GM18502 (cell line): ENCODE measurements around the gene LYPD6B.

Experiments
- ATAC-seq: cut with Tn5 transposase; IDR thresholded peaks from one replicate; pipeline ENCODE4 v1.9.1; 2021; ENCODE audit warnings: mild to moderate bottlenecking; ENCODE audit not compliant: unreplicated experiment, poor library complexity

The LYPD6B gene

DNA sequence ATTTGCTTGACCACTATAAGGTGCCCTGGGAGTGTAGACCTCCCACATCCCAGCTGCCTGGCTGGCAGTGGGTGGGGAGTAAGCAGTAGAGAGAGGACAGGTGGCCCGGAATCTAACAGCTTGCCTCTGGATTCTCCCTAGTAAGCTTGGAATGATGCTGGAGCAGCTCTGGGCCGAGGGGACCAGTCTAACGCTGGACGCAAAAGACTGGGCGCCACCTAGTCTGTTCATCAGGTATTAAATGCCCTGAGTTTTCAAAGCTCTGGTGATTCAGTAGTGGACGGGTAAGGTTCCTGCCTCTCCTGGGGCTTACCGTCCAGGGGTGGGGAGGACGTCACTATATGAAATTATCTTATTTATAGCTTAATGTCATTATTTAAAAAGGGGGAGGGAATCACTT is 648 bp upstream of the LYPD6B start:
- ATAC-seq = no peak

DNA sequence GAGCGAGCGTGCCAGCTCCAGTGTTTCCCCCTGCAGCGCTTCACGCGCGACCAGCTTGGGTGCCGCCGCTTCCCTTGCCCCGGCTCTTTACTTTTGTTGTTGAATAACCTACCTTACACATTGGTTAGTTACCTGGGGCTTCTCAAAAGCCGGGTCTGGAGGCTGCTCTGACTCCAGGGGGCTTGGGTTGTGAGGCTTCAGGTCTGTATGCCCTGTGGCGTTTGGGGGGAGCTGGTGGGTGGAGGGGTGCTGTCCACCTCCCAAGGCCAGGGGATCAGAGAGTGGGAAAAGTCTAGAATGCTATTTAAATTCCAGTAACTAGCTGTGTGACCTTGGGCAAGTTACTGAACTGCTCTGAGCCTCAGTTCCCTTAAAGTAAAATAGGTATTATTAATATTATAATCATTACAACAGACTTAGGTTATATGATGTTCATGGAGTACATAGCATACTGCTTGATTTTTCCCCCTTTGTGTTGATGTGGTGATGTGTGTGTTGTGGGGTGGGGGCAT is 770 bp downstream of the LYPD6B start:
- ATAC-seq = no peak

DNA sequence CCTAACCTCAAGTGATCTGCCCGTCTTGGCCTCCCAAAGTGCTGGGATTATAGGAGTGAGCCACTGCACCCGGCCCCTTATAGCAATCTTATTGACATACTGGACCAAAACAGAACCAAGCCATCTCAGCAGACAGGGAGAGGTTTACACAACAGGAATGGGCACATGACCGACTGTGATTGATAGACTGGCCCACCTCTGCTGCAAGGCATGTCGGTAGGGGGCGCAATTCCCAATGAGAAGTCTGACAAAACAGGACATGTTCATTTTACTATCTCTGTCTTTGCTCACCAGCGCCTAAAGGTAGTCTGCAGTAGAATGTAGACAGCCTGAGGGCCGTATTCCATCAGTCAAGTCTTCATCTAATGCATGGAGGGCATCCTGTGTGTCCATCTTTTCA is 2.0 kb downstream of the LYPD6B start:
- ATAC-seq = no peak

DNA sequence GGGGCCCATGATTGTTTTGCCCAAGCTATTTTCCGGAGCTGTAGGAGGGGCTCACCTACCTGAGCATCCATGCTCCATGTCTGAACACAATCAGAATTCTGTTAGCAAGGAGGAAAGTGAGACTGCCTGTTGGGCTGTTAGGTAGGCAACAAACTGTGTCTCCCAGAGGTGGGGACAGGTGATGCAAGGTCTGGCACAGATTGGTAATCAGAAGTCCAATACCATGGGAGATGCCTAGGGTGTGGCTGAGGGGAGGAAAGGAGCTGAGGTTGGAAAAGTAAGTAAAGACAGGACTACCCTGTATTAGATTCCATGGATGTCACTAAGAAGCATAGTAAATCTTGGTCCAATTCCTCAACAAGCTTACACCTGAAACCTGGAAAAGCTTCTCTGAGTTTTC is 3.0 kb downstream of the LYPD6B start:
- ATAC-seq = no peak

DNA sequence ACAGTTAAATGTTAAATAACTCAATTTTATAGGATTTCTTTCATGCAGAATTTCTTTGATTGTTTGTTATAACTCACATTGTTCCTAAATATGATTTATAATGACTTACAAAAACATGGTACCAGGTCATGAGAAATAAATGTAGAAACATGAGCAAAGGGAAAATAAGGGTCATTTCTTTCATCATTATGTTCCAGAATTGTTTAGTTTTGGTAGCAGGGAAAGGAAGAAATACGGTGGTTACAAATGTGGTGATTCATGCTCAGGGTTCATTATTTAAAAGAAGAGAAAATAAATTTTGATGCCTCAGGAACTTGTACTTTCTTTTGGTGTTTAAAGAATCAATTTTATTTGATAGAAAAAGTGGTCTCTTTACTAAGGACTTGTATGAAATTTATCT is 4.4 kb downstream of the LYPD6B start:
- no peak for ATAC-seq

DNA sequence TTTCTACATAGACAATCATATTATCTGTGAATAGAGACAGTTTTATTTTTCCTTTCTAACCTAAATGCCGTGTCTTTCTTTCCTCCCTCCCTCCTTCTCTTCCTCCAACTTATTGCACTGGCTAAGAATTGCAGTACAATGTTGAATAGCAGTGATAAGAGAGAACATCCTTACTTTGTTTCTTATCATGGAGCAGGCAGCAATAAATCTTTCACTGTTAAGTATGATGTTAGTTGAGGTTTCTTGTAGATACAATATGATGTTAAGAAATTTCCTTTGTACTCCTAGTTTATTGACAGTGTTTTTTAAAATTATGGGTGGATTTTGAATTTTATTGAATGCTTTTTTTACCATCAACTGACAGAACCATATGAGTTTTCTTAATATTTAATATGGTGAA is 6.0 kb downstream of the LYPD6B start:
- no peak for ATAC-seq

DNA sequence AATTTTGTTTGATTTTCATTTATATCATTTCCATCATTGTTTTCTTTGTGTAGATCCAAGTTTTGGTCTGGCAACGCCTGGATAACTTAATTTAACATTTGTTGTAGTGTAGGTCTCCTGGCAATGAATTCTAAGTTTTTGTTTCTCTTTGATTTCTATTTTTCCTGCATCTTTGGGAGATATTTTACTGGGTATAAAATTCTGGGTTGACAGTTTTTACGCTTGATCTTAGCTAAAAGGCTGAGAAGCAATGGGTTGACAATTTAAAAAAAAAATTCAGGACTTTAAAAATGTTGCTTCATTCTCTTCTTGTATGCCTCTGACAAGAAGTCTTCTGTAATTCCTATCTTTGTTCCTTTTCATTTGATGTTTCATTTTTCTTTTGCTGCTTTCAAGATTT is 8.6 kb downstream of the LYPD6B start:
- ATAC-seq = no peak

DNA sequence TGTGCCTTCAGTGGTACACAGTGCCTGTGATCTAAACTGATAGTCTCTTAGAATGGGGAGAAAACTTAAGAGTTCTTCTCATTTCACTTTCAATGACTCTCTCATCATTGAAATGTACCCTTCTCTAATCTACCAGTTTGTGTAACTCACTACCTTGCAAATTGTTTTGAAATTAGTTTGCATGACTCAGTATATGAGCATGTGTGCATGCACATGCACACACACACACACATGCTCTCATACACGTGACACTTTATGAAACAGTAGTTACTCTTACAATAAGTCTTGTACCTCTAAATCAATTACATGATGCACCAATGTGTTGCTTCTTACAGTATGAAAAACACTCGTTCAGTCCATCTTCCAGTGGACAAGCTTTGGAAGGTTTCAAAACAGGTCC is 10.6 kb downstream of the LYPD6B start:
- no peak for ATAC-seq

DNA sequence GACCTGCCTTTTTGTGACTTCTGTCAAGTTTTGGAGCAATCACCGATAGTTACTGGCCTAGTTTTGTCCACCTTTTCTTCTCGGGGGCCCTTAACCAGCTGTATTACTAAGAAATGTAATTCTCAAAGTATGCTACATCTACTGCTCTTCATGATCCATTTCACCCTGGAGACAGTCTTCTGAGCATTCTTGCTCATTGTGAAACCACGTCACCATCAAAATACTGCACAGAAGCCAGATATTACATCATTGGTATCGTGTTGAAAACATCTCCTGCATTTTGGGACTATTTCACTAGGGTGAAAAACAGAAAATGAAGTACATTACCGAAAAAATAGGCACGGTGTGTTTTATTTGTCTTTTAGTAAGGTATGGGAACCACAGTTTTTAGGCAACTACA is 11.7 kb downstream of the LYPD6B start:
- peak; percentile 92 for ATAC-seq

DNA sequence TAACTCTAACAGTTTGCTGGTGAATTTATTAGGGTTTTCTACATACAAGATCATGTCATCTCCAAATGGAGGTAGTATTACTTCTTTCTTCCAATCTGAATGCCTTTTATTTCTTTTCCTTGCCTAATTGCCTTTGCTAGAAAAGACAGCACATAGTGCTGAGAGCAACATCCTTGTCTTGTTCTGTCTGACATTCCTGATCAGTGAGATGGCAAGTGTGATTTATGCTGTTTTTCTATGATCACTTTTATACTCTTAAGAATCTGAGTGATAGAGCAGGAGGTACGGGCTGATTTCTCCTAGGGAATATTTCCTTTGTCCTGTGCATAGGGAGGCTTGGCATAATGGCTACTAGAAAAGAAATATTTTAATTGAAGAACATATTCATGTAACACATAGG is 17.3 kb downstream of the LYPD6B start:
- no peak for ATAC-seq

DNA sequence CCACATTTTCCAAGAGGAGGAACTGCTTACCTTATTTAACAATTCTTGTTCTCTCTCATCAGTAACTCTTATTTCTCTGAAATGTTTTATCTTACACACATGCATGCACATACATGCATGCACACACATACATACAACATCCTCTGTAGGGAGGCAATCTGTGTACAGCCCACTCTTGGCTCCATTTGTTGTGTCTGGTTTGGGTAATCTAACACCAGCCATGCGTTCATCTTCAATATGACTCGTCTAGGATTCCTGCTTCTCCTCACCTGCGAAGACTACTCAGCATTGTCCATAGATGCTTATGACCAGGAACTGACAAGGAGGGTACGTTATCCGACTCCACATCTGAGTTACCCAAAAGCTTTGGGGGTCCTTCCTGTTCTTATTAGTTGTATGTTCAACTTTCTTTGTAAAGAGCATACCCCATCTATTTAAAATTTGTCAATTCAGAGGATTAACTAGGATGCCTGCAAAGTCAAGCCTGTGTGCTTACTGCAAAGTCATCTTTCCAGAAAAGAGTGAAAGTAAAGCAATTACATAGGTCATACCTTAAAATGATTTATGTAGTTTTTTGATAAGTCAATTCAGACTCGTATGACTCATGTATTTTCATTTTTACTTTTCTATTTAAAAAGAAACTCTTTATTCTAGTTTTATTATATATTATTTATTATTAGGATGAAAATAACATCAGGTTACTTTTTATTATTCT is 18.2 kb downstream of the LYPD6B start:
- ATAC-seq = no peak

DNA sequence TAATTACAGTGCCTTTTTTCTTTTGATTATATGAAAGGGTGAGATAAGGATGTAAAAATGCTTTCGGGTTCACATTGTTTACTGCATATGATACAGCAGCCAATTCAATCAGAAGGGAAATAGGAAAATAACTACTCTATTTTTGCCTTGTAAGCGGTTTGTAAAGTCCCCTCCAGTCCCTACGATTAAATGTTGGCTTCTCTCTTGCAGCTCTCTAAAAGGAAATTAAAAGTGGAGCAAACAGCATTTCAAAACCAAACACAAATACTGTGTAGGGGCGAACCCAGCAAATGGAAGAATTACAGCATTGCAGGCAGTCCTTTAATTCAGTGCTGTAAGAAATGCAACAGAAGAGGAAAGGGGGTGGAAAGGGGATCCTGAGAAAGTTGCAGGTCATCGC is 18.9 kb downstream of the LYPD6B start:
- ATAC-seq = no peak

DNA sequence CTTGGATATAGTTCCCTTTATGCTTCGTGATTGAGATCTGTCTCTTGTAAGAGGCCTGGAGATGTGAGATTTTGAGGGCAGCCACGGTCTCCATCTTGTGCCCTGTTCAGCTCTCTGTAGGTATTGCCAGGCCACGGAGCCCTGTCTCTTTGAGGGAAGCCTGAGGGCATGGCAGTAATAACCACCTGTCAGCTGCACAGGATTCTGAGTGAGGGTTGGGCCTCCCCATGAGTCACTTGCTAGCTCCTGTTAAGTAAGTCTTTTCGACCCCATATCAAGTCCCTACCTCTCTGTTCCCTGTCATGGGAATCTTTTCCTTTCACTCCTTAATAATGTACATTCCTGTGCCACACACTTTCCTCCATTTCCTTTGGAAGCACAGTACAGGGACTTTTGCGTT is 20.4 kb downstream of the LYPD6B start:
- no peak for ATAC-seq

DNA sequence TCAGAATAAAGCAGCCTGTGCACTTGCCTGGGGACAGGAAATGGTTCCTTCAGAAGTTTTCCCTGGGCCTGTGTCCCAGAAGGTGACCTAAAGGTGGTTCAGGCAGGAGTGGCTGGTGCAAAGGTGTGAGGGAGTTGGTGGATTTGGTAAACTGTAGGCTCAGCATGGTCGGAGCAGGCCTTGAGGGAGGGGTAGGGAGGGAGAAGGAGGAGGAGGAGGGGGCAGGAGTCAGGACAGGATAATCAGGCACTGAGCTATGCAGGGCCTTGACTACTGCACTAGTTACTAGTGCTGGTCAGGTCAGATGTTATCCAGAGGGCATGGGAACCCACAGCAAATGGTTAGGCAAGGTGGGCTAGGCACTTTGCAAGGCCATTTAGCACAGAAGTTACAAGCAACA is 21.3 kb downstream of the LYPD6B start:
- no peak for ATAC-seq

DNA sequence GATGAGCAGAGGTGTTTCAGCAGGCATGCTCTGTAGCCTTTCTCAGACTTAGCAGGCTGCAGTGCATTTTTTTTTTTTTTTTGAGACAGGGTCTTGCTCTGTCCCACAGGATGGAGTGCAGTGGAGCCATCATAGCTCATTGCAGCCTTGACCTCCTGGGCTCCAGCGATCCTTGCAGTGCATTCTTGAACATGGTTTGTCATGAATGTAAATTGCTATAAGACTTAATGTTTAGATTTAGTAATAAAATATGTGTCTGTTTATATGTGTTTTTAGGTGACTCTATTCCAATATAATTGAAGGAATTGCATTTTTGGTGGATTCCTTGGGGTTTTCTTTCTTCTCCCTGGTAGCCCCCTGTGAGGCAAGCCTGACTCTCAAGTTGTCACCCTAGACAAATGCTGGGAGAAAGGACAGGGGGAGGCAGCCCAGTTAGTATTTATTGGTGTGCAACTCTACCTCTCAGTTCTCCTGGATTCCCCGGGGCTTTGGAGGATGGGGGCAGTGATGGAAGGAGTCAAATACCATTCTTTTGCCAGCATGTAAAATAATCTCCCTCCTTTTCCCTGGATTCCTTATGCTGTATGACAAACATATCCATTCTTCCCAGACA is 22.7 kb downstream of the LYPD6B start:
- no peak for ATAC-seq

DNA sequence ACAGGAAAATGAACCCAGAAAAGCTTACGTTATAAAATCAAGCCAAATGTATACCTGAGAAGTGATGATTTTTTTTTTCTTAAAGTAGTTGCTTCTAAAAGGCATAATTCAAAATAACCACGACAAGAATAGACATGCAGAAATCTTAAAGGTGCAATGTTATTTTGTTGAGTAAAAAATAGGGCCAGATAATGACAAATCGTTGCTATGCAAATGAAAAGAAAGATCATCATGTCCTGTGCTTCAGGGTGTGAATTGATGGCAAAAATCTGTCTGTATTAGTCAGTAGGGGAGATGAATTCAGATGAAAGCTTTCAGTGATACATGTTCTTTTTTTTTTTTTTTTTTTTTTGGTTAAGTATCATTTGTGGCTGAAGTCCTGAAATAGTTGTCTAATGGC is 24.0 kb downstream of the LYPD6B start:
- ATAC-seq = no peak

DNA sequence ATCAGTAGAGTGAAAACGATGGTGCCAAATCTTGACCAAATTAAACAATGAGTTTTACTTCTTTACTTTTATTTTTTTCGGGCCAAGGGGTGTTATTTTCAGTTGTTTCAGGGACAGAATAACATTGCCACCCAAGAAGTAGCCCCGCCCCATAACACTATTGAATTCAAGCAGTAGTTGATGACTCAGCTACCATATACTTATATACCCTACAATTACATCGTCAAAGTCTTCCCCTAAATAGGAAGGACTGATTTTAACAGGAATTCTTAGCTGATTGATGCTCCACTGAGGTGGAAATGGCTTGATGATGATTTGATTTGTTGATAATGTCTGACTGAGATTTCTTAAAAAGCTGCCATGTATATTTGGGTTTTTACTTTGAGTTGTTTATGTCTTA is 24.7 kb downstream of the LYPD6B start:
- ATAC-seq = no peak

DNA sequence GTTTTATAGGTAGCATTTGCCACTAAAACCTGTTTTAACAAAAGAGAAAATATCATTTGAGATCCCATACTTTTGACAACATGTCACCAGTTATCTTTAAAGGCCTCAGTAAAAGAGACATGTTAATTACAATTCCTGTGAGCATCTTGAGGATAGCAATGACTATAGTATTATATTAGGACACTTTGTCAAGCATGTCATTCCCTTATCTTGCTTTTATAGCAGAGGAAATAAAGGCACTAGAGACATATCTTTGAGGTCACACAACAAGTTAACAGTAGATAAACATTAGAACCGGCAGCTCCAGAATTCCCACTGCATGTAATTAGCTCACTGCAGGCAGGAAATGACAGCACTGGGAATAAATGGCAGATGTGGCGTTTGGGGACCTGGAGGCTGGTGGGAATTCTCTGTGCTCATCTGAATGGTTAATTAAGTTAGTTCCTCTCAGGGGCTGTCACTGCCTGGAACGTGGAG is 25.9 kb downstream of the LYPD6B start:
- ATAC-seq = no peak

DNA sequence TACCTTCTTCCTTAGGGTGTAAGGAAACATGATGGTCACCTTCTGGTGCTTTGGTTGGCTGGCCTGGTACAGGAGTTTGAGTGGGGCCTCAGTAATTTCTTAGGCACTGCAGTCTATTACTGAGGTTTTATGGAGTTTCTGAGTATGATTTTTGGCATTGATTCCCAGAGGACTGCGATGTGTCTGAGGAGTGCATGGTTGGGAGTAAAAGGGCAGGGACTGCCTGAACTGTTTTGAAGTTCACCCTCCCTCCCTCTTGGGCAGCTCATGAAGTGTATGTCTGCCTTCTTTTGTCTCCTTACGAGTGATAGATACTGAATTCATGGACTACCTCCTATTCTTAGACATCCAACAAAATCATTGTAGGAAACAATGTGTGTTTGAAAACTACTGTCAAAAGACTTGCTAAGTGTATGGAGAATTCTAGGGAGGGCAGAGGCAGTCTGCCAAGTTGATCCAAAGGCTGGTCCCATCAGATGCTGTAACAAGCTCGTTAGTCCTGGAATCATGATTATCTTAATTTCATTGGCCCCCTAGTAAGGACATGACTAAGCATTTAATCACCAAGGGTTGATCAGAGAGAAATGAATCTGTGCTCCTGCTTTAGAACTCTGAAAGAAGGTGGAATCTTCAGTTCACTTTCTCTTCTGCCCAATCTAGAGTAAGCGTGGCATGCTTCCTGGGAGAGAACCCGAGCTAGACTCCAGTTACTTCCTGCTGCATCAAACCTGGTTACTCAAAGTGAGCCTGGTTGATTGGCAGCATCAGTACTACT is 26.5 kb downstream of the LYPD6B start:
- peak; percentile 56 for ATAC-seq

DNA sequence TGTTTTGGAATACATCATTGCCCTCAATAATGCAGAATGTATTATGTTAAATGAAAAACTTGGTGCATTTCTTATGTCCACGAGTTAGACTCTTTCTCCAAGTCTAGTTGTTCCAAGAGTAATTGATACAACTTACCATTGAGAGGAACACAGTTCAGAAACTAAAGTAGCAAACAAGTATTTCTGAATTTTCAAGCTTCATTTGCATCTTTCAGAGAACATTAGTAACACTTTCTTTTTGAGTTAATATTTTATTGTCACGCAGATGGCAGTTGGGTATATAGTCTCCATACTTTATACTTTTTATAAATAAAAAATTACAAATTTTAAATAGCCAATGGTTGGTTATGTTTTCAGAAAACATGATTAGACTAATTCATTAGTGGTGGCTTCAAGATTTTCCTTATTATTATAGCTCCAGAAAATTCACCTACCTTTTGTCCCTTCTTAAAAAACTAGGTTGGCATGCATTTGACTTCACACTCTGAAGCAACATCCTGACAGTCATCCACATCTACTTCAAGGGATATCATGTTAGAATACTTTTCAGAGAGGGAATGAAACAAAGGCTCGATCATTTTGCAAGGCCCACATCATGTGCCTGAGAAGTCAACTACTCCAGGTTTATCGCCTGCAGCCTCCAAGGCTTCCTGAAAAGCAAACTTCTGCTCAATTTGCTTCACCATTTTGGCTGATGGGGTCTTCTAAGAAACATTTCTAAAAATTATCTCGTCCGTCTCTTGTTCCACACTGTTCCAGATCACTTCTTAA is 29.9 kb downstream of the LYPD6B start:
- no peak for ATAC-seq
